Occipital lobe (tissue), 2 donors: ENCODE measurements around the gene PIKFYVE. TPM values are rescaled to one million over a fixed set of nuclear protein-coding genes. Genes with fewer than 3 reads are reported as not detected.
"Not testable (repeated sequence)": the region's sequence is repeated elsewhere in the genome, so short reads cannot be mapped to it uniquely, and the experiment has no call there.

Experiments
- DNase-seq: peaks from one replicate; lab custom pipeline; 2025; lab: John Stamatoyannopoulos, UW
- total RNA-seq: library from RNA; depleted of rRNA; stranded (reverse); fragments of >200 nt; gene quantifications from one replicate; pipeline ENCODE4 v1.2.3, GENCODE V29; 2014

Gene PIKFYVE
- 57.1 TPM for total RNA-seq

- peak; percentile 99 for DNase-seq
Measured at GRCh38 chr2:208265801-208266552, at the start of gene PIKFYVE. Gene PIKFYVE (plus strand): TSS chr2:208266255. CDS start chr2:208271520, 5,265 bp downstream.

- DNase-seq = not testable (repeated sequence)
Measured at GRCh38 chr2:208221873-208222272, 44.2 kb upstream of the PIKFYVE start.

GRCh38 chr2:208222351-208222750, 43.7 kb upstream of the PIKFYVE start:
- DNase-seq = no peak

GRCh38 chr2:208224802-208225201, 41.3 kb upstream of the PIKFYVE start:
- no peak for DNase-seq

- no peak for DNase-seq
Measured at GRCh38 chr2:208227581-208228232, 38.3 kb upstream of the PIKFYVE start.

- no peak for DNase-seq
Measured at GRCh38 chr2:208228476-208228875, 37.6 kb upstream of the PIKFYVE start.

- no peak for DNase-seq
Measured at GRCh38 chr2:208234786-208235185, 31.3 kb upstream of the PIKFYVE start.

- no peak for DNase-seq
Measured at GRCh38 chr2:208235860-208236259, 30.2 kb upstream of the PIKFYVE start.

GRCh38 chr2:208239770-208240493, 26.1 kb upstream of the PIKFYVE start:
- no peak for DNase-seq

- no peak for DNase-seq
Measured at GRCh38 chr2:208240619-208241209, 25.3 kb upstream of the PIKFYVE start.

- no peak for DNase-seq
Measured at GRCh38 chr2:208244422-208244821, 21.6 kb upstream of the PIKFYVE start.

- no peak for DNase-seq
Measured at GRCh38 chr2:208245746-208246145, 20.3 kb upstream of the PIKFYVE start.

- no peak for DNase-seq
Measured at GRCh38 chr2:208248601-208249000, 17.5 kb upstream of the PIKFYVE start.

GRCh38 chr2:208249296-208249695, 16.8 kb upstream of the PIKFYVE start:
- no peak for DNase-seq

- no peak for DNase-seq
Measured at GRCh38 chr2:208250388-208250787, 15.7 kb upstream of the PIKFYVE start.

GRCh38 chr2:208251098-208251497, 15.0 kb upstream of the PIKFYVE start:
- DNase-seq = no peak

GRCh38 chr2:208252716-208253492, 13.2 kb upstream of the PIKFYVE start:
- DNase-seq = no peak

GRCh38 chr2:208253600-208254117, 12.4 kb upstream of the PIKFYVE start:
- no peak for DNase-seq

GRCh38 chr2:208254118-208254870, 11.8 kb upstream of the PIKFYVE start:
- peak; percentile 74 for DNase-seq
